Measurements from ENCODE around the gene EPB41L3. TPM values are rescaled to one million over a fixed set of nuclear protein-coding genes. Genes with fewer than 3 reads are reported as not detected.

The EPB41L3 gene
- total and polyA plus RNA-seq, 10 of the 15 experiments (the other 5 are each of a cell fraction or from before 2014, with no cell fraction given): 0.11 to 0.69 (median 0.23) TPM; not detected in 6

GRCh38 chr18:5543773-5544389 is at the start of gene EPB41L3 (continued):
- TF ChIP-seq, protein P1, sequence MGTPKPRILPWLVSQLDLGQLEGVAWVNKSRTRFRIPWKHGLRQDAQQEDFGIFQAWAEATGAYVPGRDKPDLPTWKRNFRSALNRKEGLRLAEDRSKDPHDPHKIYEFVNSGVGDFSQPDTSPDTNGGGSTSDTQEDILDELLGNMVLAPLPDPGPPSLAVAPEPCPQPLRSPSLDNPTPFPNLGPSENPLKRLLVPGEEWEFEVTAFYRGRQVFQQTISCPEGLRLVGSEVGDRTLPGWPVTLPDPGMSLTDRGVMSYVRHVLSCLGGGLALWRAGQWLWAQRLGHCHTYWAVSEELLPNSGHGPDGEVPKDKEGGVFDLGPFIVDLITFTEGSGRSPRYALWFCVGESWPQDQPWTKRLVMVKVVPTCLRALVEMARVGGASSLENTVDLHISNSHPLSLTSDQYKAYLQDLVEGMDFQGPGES (IDR thresholded peaks at IDR 0.05): no peak
- no peak for TF ChIP-seq NRF1 (conservative IDR thresholded peaks at IDR 0.05; ENCODE audit: low read depth, low read length)
- TF ChIP-seq ELK1 (IDR thresholded peaks at IDR 0.05; ENCODE audit: low read depth, low read length): no peak
- no peak for TF ChIP-seq TCF7 (IDR thresholded peaks at IDR 0.05; ENCODE audit: borderline replicate concordance)
- TF ChIP-seq SPI1 (IDR thresholded peaks at IDR 0.05; ENCODE audit: borderline replicate concordance, insufficient read depth, low read depth, low read length): no peak
- no peak for TF ChIP-seq RFX5 (IDR thresholded peaks at IDR 0.05; ENCODE audit: low read depth, low read length)
- TF ChIP-seq RUNX3 (IDR thresholded peaks at IDR 0.05; ENCODE audit: low read length): no peak
- no peak for TF ChIP-seq MTA2 (IDR thresholded peaks at IDR 0.05; ENCODE audit: low read depth)
- TF ChIP-seq, protein P2, sequence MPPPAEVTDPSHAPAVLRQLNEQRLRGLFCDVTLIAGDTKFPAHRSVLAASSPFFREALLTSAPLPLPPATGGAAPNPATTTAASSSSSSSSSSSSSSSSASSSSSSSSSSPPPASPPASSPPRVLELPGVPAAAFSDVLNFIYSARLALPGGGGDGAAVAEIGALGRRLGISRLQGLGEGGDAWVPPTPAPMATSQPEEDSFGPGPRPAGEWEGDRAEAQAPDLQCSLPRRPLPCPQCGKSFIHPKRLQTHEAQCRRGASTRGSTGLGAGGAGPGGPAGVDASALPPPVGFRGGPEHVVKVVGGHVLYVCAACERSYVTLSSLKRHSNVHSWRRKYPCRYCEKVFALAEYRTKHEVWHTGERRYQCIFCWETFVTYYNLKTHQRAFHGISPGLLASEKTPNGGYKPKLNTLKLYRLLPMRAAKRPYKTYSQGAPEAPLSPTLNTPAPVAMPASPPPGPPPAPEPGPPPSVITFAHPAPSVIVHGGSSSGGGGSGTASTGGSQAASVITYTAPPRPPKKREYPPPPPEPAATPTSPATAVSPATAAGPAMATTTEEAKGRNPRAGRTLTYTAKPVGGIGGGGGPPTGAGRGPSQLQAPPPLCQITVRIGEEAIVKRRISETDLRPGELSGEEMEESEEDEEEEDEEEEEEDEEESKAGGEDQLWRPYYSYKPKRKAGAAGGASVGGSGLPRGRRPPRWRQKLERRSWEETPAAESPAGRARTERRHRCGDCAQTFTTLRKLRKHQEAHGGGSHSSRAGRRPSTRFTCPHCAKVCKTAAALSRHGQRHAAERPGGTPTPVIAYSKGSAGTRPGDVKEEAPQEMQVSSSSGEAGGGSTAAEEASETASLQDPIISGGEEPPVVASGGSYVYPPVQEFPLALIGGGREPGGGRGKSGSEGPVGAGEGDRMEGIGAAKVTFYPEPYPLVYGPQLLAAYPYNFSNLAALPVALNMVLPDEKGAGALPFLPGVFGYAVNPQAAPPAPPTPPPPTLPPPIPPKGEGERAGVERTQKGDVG (CRISPR knock-in tag; IDR thresholded peaks at IDR 0.05): no peak
- TF ChIP-seq RAD51 (IDR thresholded peaks at IDR 0.05): no peak
- TF ChIP-seq BACH1 (IDR thresholded peaks at IDR 0.05; ENCODE audit: borderline replicate concordance): no peak

All from GM12878 (cell line).